Stimulated activated CD4-positive, alpha-beta T cell treated with anti-CD3 and anti-CD28 coated beads, Interleukin-4, amount 100 ng/mL, for 24 hours (primary cell): ENCODE measurements around the gene PKD2.

ENCODE experiments used
- DNase-seq: peaks from one replicate; pipeline ENCODE4 v3.0.0-alpha.2; 2020

Gene PKD2

DNA sequence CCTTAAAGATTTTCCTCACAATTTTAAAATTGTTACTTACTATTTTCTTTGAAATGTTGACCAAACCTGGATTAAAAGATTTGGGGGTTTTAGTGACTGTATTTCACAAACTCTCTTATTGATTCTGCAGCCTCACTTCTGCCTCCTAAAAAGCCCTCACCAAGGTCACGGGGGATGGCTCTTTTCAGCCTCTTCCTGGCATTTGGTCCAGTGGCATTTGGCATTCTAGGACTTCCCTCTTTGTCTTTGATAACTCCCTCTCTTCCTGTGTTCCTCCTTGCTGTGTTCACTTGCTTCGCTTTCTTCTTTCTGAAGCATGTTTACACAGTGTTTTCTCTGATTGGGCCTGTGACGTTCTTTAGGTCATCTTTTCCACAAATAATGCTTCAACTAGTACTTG lies 21.5 kb downstream of the PKD2 start:
- no peak for DNase-seq

DNA sequence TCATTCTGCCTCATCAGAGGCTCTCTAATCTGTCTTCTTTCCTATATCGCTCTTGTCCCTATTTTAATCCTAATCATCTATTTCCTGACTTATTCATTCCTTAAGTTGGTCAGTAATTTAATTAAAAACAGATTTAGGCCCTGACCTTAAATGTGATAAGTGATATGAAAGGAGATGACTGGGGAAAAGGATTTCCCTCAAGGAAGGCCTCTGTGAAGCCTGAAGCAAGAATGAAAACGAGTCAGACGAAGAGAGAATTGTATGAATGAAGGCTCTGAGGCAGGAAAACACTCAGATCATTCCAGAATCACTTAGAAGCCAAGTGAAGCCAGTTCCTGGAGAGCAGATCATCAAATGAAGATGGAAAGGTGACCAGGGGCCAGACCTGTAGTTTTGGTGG lies 22.1 kb downstream of the PKD2 start:
- DNase-seq, result no peak

DNA sequence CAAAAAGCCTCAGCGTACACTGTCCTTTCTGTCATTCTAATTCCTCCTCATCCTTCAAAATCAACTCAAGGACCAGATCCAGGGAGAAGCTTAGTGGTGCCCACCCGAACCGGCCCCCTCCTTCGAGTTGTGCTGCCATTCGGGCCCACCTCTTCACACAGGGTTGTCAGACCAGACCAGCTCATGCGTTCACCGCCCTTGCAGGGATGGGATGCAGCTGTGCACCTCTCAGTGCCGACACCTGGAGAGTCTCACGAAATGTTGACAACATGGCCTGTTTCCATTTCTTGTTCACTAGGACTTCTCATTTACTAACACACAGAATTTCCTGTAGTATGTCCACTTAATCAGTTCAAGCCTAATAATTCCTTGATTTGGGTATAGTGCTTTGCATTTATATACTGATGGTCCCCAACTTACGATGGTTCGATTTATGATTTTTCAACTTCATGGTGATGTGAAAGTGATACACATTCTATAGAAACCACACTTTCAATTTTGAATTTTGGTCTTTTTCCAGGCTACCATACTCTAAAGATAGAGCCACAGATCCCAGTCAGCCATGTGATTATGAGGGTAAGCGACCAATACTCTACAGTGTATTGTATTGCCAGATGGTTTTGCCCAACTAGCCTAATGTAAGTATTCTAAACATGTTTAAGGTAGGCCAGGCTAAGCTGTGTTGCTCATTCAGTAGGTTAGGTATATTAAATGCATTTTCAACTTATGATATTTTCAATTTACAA lies 23.3 kb downstream of the PKD2 start:
- DNase-seq, result no peak

DNA sequence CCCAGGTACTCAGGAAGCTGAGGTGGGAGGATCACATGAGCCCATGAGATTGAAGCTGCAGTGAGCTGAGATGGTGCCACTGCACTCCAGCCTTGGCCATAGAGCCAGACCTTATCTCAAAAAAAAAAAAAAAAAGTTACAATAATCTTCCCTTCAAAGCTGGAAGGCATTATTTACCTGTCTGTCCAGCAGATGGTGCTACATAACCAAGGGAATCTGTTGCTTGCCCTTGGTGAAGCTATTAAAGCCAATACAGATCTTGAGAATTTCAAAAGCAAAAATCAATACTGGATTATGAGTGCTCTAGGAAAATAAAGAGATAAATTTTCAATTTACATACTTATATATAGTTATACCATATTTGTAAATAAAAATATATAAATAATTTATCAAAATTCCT lies 25.9 kb downstream of the PKD2 start:
- DNase-seq, result peak; percentile 49

DNA sequence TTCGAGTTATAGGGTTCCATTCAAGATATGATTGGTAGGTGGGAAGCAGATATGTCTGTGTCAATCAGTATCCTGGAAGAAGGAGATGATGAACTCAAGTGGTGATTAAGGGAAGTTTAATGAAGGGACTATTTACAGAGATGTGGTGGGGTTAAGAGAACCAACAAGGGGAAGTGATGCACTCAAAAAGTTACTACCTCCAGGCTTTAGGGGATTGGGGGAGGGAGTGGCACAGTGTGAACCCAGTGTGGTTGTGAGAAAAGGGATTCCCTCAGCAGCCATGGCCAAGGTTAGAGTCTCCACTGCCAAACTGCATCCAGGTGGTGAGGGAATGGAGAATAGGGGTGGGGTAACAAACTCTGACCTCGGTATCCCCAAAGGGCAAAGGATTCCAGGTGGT lies 27.9 kb downstream of the PKD2 start:
- DNase-seq, result no peak

DNA sequence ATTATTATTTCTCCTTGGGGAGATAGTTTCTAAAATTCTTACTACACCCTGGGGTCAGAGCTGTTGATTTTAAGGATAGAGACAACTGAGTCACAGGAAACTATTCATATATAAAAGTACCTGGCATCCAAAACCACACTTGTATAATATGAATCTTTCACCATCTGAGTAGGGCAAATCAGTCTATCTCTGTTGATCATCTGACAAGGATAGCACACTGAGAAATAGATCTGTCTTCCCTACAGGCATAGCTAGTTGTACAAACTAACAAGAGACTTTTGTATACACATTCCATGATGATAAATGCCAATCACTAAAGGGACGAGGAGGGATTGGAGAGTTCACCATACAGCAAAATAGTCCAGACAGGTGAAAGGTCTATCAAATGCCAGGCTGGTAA lies 30.0 kb downstream of the PKD2 start:
- DNase-seq, result no peak

DNA sequence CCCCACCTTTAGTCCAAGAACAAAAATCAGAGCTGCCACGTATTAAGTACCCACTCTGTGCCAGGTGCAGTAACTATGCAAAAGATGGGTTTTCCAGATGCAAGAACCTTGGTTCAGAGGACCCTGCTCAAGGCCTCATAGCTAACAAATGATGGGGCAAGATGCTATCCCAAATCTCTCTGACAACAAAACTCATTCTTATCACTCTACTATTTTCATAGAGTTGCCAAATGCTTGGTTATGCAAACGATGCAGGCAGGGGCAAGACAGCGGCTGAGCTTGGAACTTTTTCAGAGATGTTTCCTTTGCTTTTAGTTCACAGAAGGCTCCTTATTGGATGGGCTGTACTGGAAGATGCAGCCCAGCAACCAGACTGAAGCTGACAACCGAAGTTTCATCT lies 30.5 kb downstream of the PKD2 start:
- DNase-seq, result no peak

DNA sequence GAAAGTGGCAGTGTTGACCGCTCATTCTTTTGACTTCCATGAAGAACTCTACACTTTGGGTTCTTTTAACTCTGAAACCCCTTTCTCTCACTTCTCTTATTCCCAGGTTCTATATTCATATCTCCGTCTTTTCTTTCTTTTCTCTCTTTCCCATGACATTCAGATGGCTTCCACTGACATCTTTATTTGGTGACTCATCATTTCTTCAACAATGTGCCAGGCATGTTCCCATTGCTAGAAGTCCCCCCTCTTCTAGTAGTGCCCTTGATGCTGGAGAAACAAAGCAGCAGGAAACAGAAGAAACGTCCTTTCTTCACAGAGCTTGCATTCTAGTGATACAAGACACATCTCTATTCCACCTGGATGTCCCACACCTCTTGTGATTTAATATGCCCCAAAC lies 33.3 kb downstream of the PKD2 start:
- DNase-seq, result no peak

DNA sequence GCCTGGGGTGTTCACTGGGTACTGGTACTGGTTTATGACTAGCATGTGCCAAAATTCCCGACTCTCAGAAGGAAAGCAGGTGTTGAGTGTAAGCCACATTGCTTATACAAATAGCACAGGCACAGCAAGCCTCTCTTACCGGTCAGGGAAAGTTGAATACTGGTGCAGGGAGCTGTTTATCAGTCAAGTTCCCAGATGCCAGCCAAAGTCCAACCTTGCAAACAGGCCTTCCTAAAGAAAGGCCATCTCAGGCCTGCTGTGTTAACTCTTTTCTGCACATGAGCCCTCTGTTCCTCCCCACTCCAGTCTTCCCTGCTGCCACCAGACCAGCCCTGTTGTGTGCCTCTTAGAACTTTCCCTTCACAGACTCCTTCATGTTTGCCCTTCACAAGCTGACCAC lies 34.2 kb downstream of the PKD2 start:
- DNase-seq, result no peak

DNA sequence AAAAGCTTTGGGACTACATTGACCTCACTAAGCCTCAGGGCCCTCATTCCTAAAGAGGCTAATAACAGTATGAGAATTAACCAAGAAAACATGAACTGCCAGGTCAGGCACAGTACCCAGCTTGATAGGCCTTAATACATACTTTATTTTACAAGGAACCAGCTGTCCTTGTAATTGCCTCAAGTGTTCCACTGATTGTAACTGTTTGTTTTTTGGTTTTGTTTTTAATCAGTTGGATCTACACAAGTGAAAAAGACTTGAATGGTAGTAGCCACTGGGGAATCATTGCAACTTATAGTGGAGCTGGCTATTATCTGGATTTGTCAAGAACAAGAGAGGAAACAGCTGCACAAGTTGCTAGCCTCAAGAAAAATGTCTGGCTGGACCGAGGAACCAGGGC lies 35.6 kb downstream of the PKD2 start:
- no peak for DNase-seq

DNA sequence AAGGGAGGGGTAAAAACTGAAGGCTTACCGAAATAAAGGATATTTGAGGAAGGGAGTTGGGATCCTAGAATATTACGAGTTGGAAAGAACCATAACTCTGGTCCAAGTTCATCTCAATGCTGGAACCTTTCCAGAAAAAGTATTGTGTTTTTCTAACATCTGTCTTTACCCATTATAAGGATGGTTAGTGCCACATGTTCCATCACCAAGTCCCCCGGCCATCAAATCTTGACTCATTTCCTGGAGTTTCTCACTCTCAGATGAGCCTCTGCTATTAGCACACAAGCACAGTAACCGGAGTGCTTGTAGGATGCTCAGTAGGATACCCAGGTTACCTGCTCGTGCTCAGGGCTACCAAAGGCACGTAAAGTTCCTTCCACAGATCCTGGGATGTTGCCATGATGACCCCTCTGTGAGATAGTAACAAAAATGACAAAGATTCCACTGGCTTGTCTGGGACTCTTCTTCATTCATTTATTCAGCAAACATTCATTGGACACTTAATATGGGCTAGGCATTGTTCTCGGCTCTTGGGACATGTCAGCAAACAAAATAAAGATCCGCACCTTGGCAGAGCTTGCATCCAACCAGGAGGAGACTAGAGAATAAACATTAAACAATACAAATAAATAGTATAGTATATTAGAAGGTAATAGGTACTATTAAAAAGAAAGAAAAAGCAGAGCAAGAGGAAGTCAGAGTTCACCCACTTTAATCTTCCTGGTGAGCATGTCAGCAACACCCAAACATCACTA lies 36.3 kb downstream of the PKD2 start:
- no peak for DNase-seq

DNA sequence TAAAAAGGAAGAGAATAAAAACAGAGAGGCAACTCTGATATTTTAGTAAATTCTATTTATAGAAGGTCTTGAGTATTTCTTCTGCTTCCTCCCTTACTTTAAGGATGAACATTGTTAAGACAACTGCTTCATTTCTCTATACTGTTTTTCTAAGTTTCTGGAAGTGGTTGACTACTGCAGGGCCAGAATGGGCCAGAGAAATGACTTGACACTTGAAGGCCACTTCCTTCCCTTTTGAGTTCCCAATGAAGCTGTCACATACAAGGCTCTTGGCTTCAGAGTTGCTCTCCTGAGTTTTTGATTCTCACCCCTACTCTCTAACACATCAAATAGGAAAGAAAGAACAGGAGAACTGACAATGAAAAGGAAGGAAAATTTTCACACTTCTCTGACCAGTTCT lies 37.6 kb downstream of the PKD2 start:
- no peak for DNase-seq

DNA sequence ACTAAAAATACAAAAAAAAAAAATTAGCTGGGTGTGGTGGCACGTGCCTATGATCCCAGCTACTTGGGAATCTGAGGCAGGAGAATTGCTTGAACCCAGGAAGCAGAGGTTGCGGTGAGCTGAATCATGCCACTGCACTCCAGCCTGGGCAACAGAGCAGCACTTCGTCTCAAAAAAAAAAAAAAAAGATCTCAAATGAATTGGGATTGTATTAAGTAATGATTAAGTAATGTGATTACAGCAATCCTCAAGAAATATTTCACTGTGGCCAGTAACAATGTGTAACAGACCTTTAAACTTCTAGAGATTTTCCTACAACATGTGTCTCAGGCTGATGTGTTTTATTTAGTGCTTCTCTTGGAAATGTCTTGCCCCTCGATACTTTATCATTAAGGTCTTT lies 46.8 kb downstream of the PKD2 start:
- no peak for DNase-seq

DNA sequence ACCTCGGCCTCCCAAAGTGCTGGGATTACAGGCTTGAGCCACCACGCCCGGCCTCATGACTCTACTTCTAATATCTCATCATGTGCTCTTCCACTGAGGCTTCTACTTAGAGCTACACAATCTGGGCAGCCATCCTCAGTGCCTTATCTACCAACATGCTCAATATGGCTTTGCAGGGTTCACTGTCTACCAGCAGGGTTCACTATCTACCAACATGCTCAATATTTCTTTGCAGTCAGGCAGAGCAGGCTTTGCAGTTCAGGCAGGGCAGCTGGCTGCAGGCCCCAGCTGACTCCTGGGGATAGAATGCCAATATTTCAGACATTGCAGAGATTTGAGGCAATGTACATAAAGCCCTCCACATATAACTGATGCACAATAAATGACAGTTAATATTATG lies 47.5 kb downstream of the PKD2 start:
- no peak for DNase-seq

DNA sequence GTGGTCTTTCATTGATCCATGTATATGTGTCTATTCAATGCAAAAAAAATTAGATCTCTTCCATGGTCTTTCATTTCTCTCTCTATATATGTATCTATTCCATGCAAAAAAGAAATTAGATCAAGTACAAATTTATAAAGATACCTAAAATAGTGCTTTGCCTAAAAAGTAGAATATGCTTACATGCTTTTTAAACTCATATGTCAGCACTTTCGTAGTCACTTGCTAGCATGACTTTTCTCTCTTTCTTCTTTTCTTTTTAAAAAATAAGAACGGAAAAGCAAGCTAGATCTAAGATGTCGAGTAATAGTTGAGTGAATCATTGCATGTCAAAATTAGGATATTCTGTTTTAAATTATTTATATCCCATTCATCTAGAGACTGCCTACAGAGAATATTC lies 50.9 kb downstream of the PKD2 start:
- no peak for DNase-seq

DNA sequence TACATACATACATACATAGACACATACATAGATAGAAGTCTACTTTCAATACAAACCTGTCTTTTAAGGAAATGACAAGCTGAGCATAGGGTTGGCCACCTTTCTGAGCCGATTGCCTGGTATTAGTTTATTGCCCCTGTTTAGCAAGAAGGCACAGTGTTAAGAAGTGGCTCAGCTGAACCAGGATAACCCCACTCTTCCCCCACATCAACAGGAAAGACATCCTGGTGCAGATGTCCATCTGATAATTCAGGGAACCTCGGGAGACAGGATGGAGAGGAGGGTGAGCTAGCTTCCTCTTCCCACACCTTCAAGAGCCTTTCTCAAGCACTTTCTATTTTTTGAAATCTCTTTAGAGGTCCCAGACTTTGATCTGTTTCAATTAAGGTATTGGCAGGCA lies 52.3 kb downstream of the PKD2 start:
- DNase-seq, result no peak

DNA sequence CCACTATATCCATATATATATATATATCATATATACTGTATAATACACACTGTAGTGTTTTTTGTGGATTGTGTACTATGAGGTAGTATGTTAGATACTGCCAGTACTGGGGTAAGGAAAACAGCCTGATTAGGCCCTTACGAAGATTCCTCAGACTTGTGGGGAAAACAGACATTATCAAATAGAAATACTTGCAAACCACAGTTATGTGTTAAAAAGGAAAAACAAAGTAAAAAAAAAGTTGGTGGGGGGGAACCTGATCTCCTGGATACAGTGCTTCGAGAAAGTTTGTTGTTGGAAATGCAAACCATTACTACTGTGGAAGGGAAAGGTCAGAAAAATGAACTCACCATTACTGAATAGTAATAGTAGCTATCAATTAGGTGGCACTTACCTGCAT lies 53.0 kb downstream of the PKD2 start:
- DNase-seq, result no peak

DNA sequence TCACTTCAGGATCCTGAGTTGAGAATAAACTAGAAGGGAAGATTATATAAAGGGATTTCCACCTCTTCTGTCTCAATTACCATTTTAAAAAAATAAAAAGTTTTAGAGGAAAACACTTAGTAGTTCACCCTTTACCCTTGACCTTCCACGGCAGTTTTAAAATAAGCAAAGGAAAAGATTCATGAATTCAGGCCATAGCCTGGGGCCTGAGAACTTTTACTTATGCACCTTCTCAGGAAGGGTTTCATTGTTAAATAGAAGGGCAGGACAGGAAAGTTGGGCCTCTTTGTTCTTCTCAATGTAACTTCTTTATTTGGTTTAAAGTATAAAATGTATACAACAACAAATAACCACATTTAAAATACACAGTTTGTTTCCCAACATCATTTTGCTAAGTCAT lies 54.9 kb downstream of the PKD2 start:
- DNase-seq, result no peak

DNA sequence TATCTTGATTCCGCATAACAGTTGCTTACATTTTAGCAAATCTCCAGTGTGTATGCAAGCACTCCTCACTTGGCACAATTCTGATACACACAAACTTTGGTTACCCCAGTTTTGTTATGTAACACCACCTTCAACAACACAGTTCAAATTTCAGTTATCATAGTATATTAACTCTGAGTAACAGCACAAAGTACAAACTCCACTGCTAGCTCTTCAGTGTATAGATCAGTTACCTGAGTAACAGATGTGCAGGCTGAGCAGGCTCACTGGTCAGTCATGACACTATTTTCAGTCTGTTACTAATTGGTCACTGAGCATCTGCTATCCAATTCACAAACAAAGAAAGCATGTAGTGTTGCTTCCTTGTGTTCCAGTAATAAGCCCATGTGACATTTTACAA lies 55.4 kb downstream of the PKD2 start:
- no peak for DNase-seq

DNA sequence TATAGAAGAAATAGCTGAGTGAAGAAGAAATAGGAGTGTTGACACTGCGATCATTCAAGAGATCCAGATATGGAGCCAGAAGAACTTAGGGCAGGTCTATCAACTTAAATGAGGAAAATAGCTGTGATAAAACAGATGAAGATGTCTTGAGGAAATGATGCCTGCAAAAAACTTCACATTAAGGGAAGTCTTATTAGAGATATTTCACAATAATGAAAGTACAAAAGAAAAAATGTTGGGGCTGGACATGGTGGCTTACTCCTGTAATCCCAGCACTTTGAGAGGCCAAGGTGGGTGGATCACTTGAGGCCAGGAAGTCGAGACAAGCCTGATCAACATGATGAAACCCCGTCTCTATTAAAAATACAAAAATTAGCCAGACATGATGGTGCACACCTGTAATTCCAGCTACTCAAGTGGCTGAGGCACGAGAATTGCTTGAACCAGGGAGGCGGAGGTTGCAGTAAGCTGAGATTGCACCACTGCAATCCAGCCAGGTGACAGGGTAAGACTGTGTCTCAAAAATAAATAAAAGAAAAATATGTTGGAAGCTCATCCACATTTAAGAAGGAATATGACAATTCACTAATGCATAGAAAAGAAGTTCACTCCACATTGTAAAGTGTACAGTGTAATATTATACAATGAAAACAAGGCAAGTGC lies 56.3 kb downstream of the PKD2 start:
- DNase-seq, result no peak

DNA sequence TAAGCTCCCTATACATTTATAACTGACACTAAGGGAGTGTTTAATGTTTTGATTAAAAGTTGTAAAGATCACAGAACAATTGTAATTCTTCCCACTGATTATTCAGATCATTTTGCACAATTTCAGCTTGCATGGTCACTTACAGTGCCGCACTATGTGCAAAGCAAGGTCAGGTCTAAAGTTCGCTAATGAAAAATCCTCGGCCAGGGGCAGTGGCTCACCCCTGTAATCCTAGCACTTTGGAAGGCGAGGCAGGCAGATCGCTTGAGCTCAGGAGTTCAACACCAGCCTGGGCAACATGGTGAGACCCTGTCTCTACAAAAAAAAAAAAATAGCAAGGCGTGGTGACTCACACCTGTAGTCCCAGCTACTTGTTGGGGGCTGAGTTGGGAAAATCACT lies 57.0 kb downstream of the PKD2 start:
- no peak for DNase-seq

DNA sequence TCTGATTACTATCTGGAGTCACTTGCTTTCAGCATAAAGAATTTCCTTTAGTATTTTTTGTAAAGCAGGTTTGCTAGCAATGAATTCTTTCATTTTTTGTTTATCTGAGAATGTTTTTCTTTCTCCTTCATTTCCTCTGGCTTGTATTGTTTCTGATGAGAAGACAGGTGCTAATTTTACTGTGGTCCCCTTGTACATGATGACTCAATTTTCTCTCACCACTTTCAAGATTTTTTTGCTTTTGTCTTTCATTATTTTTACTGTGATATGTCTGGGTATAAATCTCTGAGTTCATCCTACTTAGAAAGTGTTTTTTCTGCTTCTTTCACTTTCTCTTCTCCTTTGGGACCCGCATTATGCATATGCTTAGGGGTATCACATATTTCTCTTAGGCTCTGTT lies 62.6 kb downstream of the PKD2 start:
- DNase-seq, result no peak

DNA sequence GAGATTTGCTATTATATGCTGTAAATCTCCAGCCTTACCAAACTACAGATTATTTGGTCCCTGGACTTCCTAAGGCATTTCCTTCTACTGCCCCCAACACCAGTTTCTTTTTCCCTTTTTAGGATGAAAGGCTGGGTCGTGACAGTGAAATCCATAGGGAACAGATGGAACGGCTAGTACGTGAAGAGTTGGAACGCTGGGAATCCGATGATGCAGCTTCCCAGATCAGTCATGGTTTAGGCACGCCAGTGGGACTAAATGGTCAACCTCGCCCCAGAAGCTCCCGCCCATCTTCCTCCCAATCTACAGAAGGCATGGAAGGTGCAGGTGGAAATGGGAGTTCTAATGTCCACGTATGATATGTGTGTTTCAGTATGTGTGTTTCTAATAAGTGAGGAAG lies 67.9 kb downstream of the PKD2 start:
- DNase-seq, result no peak

DNA sequence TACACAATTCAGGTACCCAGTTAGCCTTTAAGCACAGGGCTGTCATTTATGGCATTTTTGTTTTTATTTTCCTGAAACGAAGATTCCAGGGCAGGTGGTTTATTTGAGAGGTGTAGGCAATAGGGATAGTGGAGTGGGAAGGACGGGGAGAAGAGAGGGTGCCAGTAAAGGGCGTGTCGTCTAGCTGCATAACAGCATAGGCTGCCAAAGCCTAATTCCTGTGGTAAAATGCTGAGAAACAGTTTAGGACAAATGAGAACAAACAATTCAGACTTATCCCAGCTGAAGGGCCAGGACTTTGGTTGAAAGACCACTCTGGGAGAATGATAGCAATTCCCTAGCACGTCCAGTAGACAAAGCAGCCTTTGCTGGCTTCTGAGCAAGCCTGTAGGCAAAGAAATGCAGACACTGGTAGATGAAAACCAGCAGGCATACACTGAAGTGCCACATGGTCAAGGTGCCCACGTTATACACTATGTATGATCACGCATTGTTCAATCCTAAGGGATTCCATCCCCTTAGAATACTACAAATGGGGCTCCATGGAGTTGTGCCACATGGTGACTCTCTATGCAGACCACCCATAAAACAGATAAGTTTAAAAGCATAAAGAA lies 70.6 kb downstream of the PKD2 start:
- DNase-seq, result no peak
